SK-N-SH (cell line): Measurements from ENCODE around the gene HS1BP3. TPM values are rescaled to one million over a fixed set of nuclear protein-coding genes. Genes with fewer than 3 reads are reported as not detected.

ENCODE experiments used
- CTCF ChIA-PET: fragments of 300-600, 350-600 bp; formaldehyde crosslinking; extraction: SDS; loops from one replicate; lab custom pipeline; 2021; lab: Yijun Ruan, JAX
- POLR2A ChIA-PET: fragments of 350-600 bp; sonication (Branson Sonifier 250); formaldehyde crosslinking; extraction: SDS; loops from one replicate; lab custom pipeline; 2020; ENCODE audit warnings: antibody characterized with exemption, inconsistent platforms; lab: Yijun Ruan, JAX
- DNase-seq: peaks from one replicate; pipeline ENCODE4 v3.0.0; 2012
- H2AFZ ChIP-seq: fragments of 200-600 bp; sonication (generic); 2 replicates; pipeline ENCODE4 v1.8.1; 2016; ENCODE audit warnings: antibody characterized with exemption, mild to moderate bottlenecking, low read depth
- H3F3A ChIP-seq: fragments of 200-600 bp; sonication (generic); replicated peaks from 2 replicates; pipeline ENCODE3; 2016; ENCODE audit warnings: antibody characterized with exemption, mild to moderate bottlenecking; ENCODE audit not compliant: insufficient read depth
- H3K27ac ChIP-seq, 2 experiments: fragments of 200-500 bp in 1 of 2; fragments of 200-600 bp in 1 of 2; sonication (Bioruptor generic) in 1 of 2; sonication (generic), shearing (Covaris generic) in 1 of 2; 2 replicates each; pipeline versions ENCODE4 v1.5.1 to v1.6.1; 2014 to 2016; ENCODE audit warnings: low read depth in 2 of 2, inconsistent platforms in 1 of 2, low read length in 1 of 2, mild to moderate bottlenecking in 1 of 2, mixed read lengths in 1 of 2
- H3K27me3 ChIP-seq: fragments of 200-600 bp; sonication (generic), shearing (Covaris generic); 2 replicates; pipeline ENCODE4 v1.6.1; 2016; ENCODE audit warnings: mixed run types; ENCODE audit not compliant: insufficient read depth
- H3K36me3 ChIP-seq, 2 experiments: fragments of 200-500 bp in 1 of 2; fragments of 200-600 bp in 1 of 2; sonication (Bioruptor generic) in 1 of 2; sonication (generic) in 1 of 2; replicated peaks in 1 of 2; 2 replicates each; pipeline versions ENCODE3 to v1.5.1; 2014 to 2016; ENCODE audit warnings: low read length in 1 of 2, mild to moderate bottlenecking in 1 of 2; ENCODE audit not compliant: insufficient read depth in 2 of 2, control insufficient read depth in 1 of 2
- H3K4me1 ChIP-seq, 2 experiments: fragments of 200-500 bp in 1 of 2; fragments of 200-600 bp in 1 of 2; sonication (Bioruptor generic) in 1 of 2; sonication (generic), shearing (Covaris generic) in 1 of 2; 2 replicates each; pipeline versions ENCODE4 v1.5.1 to v1.6.1; 2014 to 2016; ENCODE audit warnings: low read depth in 1 of 2, low read length in 1 of 2, mixed run types in 1 of 2; ENCODE audit not compliant: insufficient read depth in 2 of 2, control insufficient read depth in 1 of 2
- H3K4me2 ChIP-seq: fragments of 200-600 bp; sonication (generic), shearing (Covaris generic); 2 replicates; pipeline ENCODE4 v1.6.1; 2017; ENCODE audit warnings: mixed run types
- H3K4me3 ChIP-seq, 2 experiments: fragments of 200-500 bp in 1 of 2; fragments of 200-600 bp in 1 of 2; sonication (Bioruptor generic) in 1 of 2; sonication (generic), shearing (Covaris generic) in 1 of 2; 2 replicates each; pipeline versions ENCODE4 v1.5.1 to v1.8.1; 2014 to 2016; ENCODE audit warnings: low read depth in 2 of 2, inconsistent platforms in 1 of 2, low read length in 1 of 2, mild to moderate bottlenecking in 1 of 2, mixed read lengths in 1 of 2, moderate library complexity in 1 of 2
- H3K79me2 ChIP-seq: fragments of 200-600 bp; sonication (generic); 2 replicates; pipeline ENCODE4 v1.8.1; 2017; ENCODE audit warnings: mild to moderate bottlenecking; ENCODE audit not compliant: insufficient read depth
- H3K9ac ChIP-seq: fragments of 200-600 bp; sonication (generic); 2 replicates; pipeline ENCODE4 v1.6.1; 2017; ENCODE audit warnings: mixed run types
- H3K9me2 ChIP-seq: fragments of 200-600 bp; sonication (generic); 2 replicates; pipeline ENCODE4 v1.6.1; 2017; ENCODE audit warnings: mixed run types
- H3K9me3 ChIP-seq: fragments of 200-600 bp; sonication (generic); 2 replicates; pipeline ENCODE4 v1.6.1; 2017; ENCODE audit warnings: mixed run types, mild to moderate bottlenecking, moderate library complexity
- H4K20me1 ChIP-seq: fragments of 200-600 bp; sonication (generic); 2 replicates; pipeline ENCODE4 v1.6.1; 2017; ENCODE audit warnings: mild to moderate bottlenecking, mixed run types; ENCODE audit not compliant: insufficient read depth
- CHD2 ChIP-seq: fragments of 150-350 bp; IDR thresholded peaks from 2 replicates; pipeline ENCODE4 v1.6.1; 2018; ENCODE audit warnings: low read length; ENCODE audit not compliant: partially characterized antibody
- FOSL2 ChIP-seq: IDR thresholded peaks from 2 replicates; pipeline ENCODE4 v1.4.0; 2012; ENCODE audit warnings: low read depth, mild to moderate bottlenecking, moderate library complexity, borderline replicate concordance
- FOXM1 ChIP-seq: IDR thresholded peaks from 2 replicates; pipeline ENCODE4 v1.4.0; 2012; ENCODE audit warnings: low read depth, mild to moderate bottlenecking
- GABPA ChIP-seq: IDR thresholded peaks from 2 replicates; pipeline ENCODE4 v1.4.0; 2012; ENCODE audit warnings: low read depth, mild to moderate bottlenecking
- GATA2 ChIP-seq: sonication (generic); formaldehyde crosslinking; IDR thresholded peaks from 2 replicates; pipeline ENCODE4 v1.5.0; 2020; ENCODE audit warnings: mild to moderate bottlenecking, missing genetic modification reagents
- MAX ChIP-seq: IDR thresholded peaks from 2 replicates; pipeline ENCODE4 v1.4.0; 2012; ENCODE audit warnings: low read depth
- MXI1 ChIP-seq: IDR thresholded peaks from 2 replicates; pipeline ENCODE4 v1.6.1; 2012; ENCODE audit warnings: mild to moderate bottlenecking, low read depth, low read length, improper control_type of control experiment
- NRF1 ChIP-seq: IDR thresholded peaks from 2 replicates; pipeline ENCODE4 v1.6.1; 2012; ENCODE audit warnings: low read depth, mild to moderate bottlenecking, low read length
- POLR2AphosphoS5 ChIP-seq: IDR thresholded peaks from 2 replicates; pipeline ENCODE4 v1.6.1; 2012; ENCODE audit warnings: low read depth, low read length
- REST ChIP-seq: IDR thresholded peaks from 2 replicates; pipeline ENCODE4 v1.6.1; 2012; ENCODE audit warnings: mild to moderate bottlenecking, low read depth, low read length, moderate library complexity
- TAF1 ChIP-seq: IDR thresholded peaks from 2 replicates; pipeline ENCODE4 v1.6.1; 2012; ENCODE audit warnings: low read depth, mild to moderate bottlenecking, low read length, moderate library complexity, borderline replicate concordance
- TCF12 ChIP-seq: IDR thresholded peaks from 2 replicates; pipeline ENCODE4 v1.4.0; 2012
- YY1 ChIP-seq: IDR thresholded peaks from 2 replicates; pipeline ENCODE4 v1.4.0; 2012; ENCODE audit warnings: low read depth, mild to moderate bottlenecking
- whole genome bisulfite sequencing: methylation state at CpG from one replicate; pipeline ENCODE4 v1.1.6; 2017; ENCODE audit warnings: low lambda C conversion rate; 5-methylcytosine and 5-hydroxymethylcytosine counted together
- polyA plus RNA-seq, 3 experiments: library from polyadenylated mRNA; depleted of rRNA; stranded (reverse); fragments of >200 nt; gene quantifications; 2 replicates each; pipeline ENCODE4 v1.2.3, GENCODE V29; 2012
- TF ChIP-seq, protein P1 (sequence below): fragments of 200-600 bp; sonication (generic); IDR thresholded peaks from 2 replicates; pipeline ENCODE4 v1.6.1; 2017; ENCODE audit warnings: antibody characterized with exemption, mild to moderate bottlenecking, moderate library complexity
- TF ChIP-seq, protein P2 (sequence below): fragments of 150-350 bp; IDR thresholded peaks from 2 replicates; pipeline ENCODE4 v1.6.1; 2016; ENCODE audit warnings: mild to moderate bottlenecking, low read depth, low read length
- TF ChIP-seq, protein P3 (sequence below): IDR thresholded peaks from 2 replicates; pipeline ENCODE4; 2012

Gene HS1BP3
- polyA plus RNA-seq, 1 of the 3 experiments (the other 2 are of a cell fraction) = 20.1 TPM

DNA sequence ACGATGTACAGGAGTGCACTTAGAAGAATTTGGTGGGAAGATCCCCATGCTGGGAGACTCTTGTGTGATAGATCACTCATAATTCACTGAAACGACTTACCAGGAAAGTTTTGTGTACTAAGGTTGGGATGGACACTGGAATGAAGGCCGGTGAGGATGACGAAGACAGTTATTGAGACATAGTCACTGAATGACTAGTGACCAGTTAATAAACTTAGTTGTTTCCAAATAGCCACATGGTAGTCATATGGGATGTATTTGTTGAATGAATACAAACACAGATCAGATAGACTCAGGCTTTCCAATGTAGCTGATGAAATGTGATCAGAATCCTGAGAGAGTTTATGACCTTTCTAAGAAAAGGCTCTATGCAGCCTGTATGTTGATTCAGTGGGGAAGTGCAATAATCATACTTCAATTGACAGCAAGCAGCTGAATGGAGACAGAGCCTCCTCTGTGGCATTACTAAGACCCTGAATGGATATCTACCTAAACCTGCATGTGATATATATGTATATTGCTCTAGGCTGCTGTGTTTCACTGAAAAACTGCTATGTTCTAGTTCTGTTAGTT, 36.4 kb upstream of the HS1BP3 start:
- Histone ChIP-seq H3K36me3 (peaks cover 3 to 55% of the 10 kb centered on the region in 2 experiments), H2AFZ (no peak overlapping the region), H3K4me3 (no peak overlapping the region), H3K27me3 (no peaks in the 10 kb centered on the region), H3K79me2 (no peaks in the 10 kb centered on the region), H3K27ac (no peak overlapping the region), H3K9me2 (no peaks in the 10 kb centered on the region), H3F3A (no peaks in the 10 kb centered on the region), H3K9me3 (no peaks in the 10 kb centered on the region), H4K20me1 (no peaks in the 10 kb centered on the region), H3K9ac (no peak overlapping the region), H3K4me2 (no peak overlapping the region), H3K4me1 (no peaks in the 10 kb centered on the region)
- ChIA-PET CTCF (interaction anchor here (0.8 to 4.3 kb wide), 5 partner anchors 12 to 276 kb away, joined by 3 to 14 read pairs (median 7); partner anchors contain the start of gene GDF7), POLR2A (no interaction called here)
- DNase-seq = no peak
- TF ChIP-seq YY1 = no peak
- no peak for TF ChIP-seq REST
- no peak for TF ChIP-seq TAF1
- no peak for TF ChIP-seq GATA2 (CRISPR knock-in tag)
- TF ChIP-seq FOSL2 = no peak
- WGBS = 95% methylated on average over 4 of the region's 4 CpGs

- ChIA-PET CTCF (interaction anchor here (0.7 to 4.3 kb wide), 8 partner anchors 9 to 359 kb away, joined by 3 to 34 read pairs (median 6); partner anchors contain the start of gene APOB), POLR2A (no interaction called here)
- WGBS = 96% methylated on average over 6 of the region's 6 CpGs
- Histone ChIP-seq H3K9me3 (no peaks in the 10 kb centered on the region), H3K27ac (no peak overlapping the region), H4K20me1 (no peaks in the 10 kb centered on the region), H3K9me2 (no peaks in the 10 kb centered on the region), H3K36me3 (peaks cover 3 to 66% of the 10 kb centered on the region in 2 experiments), H3K79me2 (no peaks in the 10 kb centered on the region), H3F3A (no peaks in the 10 kb centered on the region), H3K9ac (no peak overlapping the region), H3K4me1 (no peaks in the 10 kb centered on the region), H3K4me2 (no peak overlapping the region), H2AFZ (no peak overlapping the region), H3K4me3 (no peak overlapping the region), H3K27me3 (no peaks in the 10 kb centered on the region)
- DNase-seq = no peak
- TF ChIP-seq, protein P1, sequence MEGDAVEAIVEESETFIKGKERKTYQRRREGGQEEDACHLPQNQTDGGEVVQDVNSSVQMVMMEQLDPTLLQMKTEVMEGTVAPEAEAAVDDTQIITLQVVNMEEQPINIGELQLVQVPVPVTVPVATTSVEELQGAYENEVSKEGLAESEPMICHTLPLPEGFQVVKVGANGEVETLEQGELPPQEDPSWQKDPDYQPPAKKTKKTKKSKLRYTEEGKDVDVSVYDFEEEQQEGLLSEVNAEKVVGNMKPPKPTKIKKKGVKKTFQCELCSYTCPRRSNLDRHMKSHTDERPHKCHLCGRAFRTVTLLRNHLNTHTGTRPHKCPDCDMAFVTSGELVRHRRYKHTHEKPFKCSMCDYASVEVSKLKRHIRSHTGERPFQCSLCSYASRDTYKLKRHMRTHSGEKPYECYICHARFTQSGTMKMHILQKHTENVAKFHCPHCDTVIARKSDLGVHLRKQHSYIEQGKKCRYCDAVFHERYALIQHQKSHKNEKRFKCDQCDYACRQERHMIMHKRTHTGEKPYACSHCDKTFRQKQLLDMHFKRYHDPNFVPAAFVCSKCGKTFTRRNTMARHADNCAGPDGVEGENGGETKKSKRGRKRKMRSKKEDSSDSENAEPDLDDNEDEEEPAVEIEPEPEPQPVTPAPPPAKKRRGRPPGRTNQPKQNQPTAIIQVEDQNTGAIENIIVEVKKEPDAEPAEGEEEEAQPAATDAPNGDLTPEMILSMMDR = no peak
- TF ChIP-seq FOXM1 (no peak), MAX (no peak), TCF12 (no peak), NRF1 (no peak), GABPA (no peak), TAF1 (no peak), MXI1 (no peak), POLR2AphosphoS5 (no peak), CHD2 (no peak)
- TF ChIP-seq, protein P2, sequence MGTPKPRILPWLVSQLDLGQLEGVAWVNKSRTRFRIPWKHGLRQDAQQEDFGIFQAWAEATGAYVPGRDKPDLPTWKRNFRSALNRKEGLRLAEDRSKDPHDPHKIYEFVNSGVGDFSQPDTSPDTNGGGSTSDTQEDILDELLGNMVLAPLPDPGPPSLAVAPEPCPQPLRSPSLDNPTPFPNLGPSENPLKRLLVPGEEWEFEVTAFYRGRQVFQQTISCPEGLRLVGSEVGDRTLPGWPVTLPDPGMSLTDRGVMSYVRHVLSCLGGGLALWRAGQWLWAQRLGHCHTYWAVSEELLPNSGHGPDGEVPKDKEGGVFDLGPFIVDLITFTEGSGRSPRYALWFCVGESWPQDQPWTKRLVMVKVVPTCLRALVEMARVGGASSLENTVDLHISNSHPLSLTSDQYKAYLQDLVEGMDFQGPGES = no peak
- TF ChIP-seq, protein P3, sequence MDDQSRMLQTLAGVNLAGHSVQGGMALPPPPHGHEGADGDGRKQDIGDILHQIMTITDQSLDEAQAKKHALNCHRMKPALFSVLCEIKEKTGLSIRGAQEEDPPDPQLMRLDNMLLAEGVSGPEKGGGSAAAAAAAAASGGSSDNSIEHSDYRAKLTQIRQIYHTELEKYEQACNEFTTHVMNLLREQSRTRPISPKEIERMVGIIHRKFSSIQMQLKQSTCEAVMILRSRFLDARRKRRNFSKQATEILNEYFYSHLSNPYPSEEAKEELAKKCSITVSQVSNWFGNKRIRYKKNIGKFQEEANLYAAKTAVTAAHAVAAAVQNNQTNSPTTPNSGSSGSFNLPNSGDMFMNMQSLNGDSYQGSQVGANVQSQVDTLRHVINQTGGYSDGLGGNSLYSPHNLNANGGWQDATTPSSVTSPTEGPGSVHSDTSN = no peak
Measured at GRCh38 chr2:20684581-20685063, 33.7 kb upstream of the HS1BP3 start.
